ENCODE results near the gene GRIK3. TPM values are rescaled to one million over a fixed set of nuclear protein-coding genes. Genes with fewer than 3 reads are reported as not detected.

GRIK3 gene
- total RNA-seq, 1 experiment from 2014 or later, result not detected

DNA sequence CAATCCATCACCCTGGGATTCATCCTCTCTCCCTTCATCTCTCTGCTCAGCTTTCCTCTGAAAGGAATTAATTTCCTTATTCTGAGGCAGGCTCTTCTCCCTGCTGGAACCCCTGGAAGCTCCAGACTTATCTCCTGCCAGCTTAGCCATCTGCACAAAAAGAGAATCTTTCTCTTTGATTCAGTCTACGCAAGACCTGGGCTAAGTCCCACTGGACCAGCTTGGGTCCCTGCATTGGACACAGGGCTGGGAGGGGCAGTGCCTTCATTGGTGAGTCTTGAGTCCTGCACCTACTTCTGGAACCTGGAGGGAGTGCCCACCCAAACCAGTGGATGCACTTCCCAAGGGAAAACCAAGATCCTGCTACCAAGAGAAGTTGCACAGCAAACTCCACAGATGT is 279.9 kb downstream of the GRIK3 start:
- H3K27ac ChIP-seq (ENCODE audit: low read length), result no peak overlapping the region
- DNase-seq, result no peak
- no peaks in the 10 kb centered on the region for H3K9me2 ChIP-seq (replicated peaks; ENCODE audit: insufficient read depth, low read length)
- H3K4me2 ChIP-seq (ENCODE audit: low read depth, low read length, poor library complexity, severe bottlenecking), result no peak overlapping the region
- no peaks in the 10 kb centered on the region for H3K9me3 ChIP-seq (ENCODE audit: low read length)
- H3K27me3 ChIP-seq (ENCODE audit: low read length), result no peaks in the 10 kb centered on the region
- no peak overlapping the region for H2AFZ ChIP-seq (ENCODE audit: low read length)
- H3K36me3 ChIP-seq (ENCODE audit: insufficient read depth, low read length), result no peaks in the 10 kb centered on the region
- peaks cover 18% of the 10 kb centered on the region for H3K4me1 ChIP-seq (ENCODE audit: low read length)
- H3K9ac ChIP-seq (ENCODE audit: low read length), result no peak overlapping the region
- no peak overlapping the region for H3K4me3 ChIP-seq (ENCODE audit: low read length)
- no peaks in the 10 kb centered on the region for H4K20me1 ChIP-seq (ENCODE audit: insufficient read depth, low read depth, low read length)
- H3K79me2 ChIP-seq (ENCODE audit: low read length), result no peaks in the 10 kb centered on the region

DNA sequence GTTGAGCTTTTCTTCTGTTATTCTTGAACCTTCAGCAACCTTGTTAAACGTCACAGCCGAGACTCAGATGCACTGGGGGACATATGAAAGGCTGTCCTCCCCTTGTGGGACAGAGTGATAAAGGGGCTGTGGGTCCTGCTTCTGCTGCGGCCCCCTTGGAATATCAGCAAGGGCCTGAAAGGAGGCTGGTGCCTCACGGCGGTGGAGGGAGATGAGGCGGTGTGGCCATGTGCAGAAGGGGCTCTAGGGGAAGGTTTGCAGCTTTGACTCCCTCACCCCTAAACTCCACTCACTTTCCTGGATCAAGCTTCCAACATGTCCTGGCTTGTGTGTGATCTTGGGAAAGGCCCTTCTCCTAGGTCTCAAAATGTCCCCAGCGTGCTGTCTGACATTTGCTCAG is 280.9 kb downstream of the GRIK3 start:
- H4K20me1 ChIP-seq (ENCODE audit: insufficient read depth, low read depth, low read length), result no peaks in the 10 kb centered on the region
- no peaks in the 10 kb centered on the region for H3K79me2 ChIP-seq (ENCODE audit: low read length)
- H3K4me2 ChIP-seq (ENCODE audit: low read depth, low read length, poor library complexity, severe bottlenecking), result no peak overlapping the region
- no peak overlapping the region for H3K4me3 ChIP-seq (ENCODE audit: low read length)
- no peaks in the 10 kb centered on the region for H3K9me2 ChIP-seq (replicated peaks; ENCODE audit: insufficient read depth, low read length)
- H3K36me3 ChIP-seq (ENCODE audit: insufficient read depth, low read length), result no peaks in the 10 kb centered on the region
- H3K9ac ChIP-seq (ENCODE audit: low read length), result no peak overlapping the region
- no peak for DNase-seq
- H3K27ac ChIP-seq (ENCODE audit: low read length), result no peak overlapping the region
- H3K27me3 ChIP-seq (ENCODE audit: low read length), result no peaks in the 10 kb centered on the region
- no peak overlapping the region for H2AFZ ChIP-seq (ENCODE audit: low read length)
- H3K4me1 ChIP-seq (ENCODE audit: low read length), result peaks cover 18% of the 10 kb centered on the region
- H3K9me3 ChIP-seq (ENCODE audit: low read length), result no peaks in the 10 kb centered on the region

DNA sequence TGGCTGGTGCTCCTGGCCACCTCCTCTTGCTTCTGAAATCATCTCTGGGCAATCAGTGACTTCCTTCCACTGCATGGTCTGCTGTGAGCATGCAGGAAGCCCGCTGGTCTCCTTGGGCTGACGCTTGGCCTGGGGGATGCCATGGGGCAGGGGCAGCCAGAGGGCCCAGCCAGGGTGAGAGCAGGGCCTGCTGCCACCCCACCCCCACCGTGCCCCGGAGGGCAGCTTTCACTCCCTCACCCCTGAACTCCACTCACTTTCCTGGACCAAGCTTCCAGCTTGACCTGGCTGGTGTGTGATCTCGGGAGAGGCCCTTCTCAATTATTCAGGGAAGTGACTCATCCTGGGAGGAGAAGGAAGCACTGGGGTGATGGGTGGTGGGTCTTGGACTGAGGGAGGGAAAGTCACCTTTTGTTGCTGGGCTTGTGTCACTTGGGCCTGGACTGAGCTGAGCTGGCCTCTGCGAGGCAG is 281.4 kb downstream of the GRIK3 start:
- Histone ChIP-seq H3K9me3 (ENCODE audit: low read length) (no peaks in the 10 kb centered on the region), H3K36me3 (ENCODE audit: insufficient read depth, low read length) (no peaks in the 10 kb centered on the region), H3K9me2 (replicated peaks; ENCODE audit: insufficient read depth, low read length) (no peaks in the 10 kb centered on the region), H3K4me2 (ENCODE audit: low read depth, low read length, poor library complexity, severe bottlenecking) (no peak overlapping the region), H3K9ac (ENCODE audit: low read length) (no peak overlapping the region), H2AFZ (ENCODE audit: low read length) (no peak overlapping the region), H3K27ac (ENCODE audit: low read length) (no peak overlapping the region), H3K4me3 (ENCODE audit: low read length) (no peak overlapping the region), H3K79me2 (ENCODE audit: low read length) (no peaks in the 10 kb centered on the region), H4K20me1 (ENCODE audit: insufficient read depth, low read depth, low read length) (no peaks in the 10 kb centered on the region), H3K27me3 (ENCODE audit: low read length) (no peaks in the 10 kb centered on the region), H3K4me1 (ENCODE audit: low read length) (peaks cover 18% of the 10 kb centered on the region)
- DNase-seq, result no peak

DNA sequence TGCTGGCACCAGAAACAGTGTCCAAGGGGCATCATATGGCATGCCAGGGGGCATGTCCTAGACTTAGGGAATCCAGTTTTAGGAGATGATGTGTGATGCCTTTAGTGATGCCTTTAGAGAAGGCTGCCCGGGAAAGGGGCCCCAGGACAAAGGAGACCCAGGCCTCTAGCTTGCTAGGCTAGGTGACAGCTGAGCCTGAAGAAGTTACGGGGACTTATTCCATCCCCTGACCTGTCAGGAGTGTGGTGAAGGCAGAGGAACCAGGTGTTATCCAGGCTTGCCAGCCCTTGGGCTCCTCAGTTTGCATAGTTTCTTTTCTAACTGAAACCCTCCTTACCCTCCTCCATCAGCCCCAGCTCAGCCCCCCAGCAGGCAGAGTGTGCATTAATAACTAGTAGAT is 281.9 kb downstream of the GRIK3 start:
- H3K9me2 ChIP-seq (replicated peaks; ENCODE audit: insufficient read depth, low read length), result no peaks in the 10 kb centered on the region
- H3K4me2 ChIP-seq (ENCODE audit: low read depth, low read length, poor library complexity, severe bottlenecking), result no peak overlapping the region

DNA sequence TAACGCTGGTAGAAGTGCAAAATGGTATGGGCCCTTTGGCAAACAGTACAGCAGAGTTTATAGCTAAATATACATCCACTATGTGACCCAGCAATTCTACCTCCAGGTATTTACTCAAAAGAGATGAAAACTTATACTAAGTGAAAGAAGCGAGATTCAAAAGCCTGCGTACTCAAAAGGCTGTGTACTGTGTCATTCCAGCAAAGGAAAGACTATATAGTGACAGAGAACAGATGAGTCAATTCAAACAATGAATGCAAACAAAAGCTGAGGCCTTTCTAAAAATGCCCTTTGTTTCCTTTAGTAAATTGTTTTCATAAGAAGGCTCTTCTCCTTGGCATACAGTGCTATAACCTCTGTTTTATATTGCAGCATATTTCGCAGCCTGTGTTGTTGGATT is 282.8 kb downstream of the GRIK3 start:
- DNase-seq, result no peak
- no peak overlapping the region for H3K9ac ChIP-seq (ENCODE audit: low read length)

More for the DNA sequence above, 281.9 kb downstream of the GRIK3 start:
- Histone ChIP-seq H3K79me2 (ENCODE audit: low read length) (no peaks in the 10 kb centered on the region), H3K4me3 (ENCODE audit: low read length) (no peak overlapping the region), H3K4me1 (ENCODE audit: low read length) (peaks cover 18% of the 10 kb centered on the region), H3K9me3 (ENCODE audit: low read length) (no peaks in the 10 kb centered on the region), H4K20me1 (ENCODE audit: insufficient read depth, low read depth, low read length) (no peaks in the 10 kb centered on the region), H2AFZ (ENCODE audit: low read length) (no peak overlapping the region), H3K36me3 (ENCODE audit: insufficient read depth, low read length) (no peaks in the 10 kb centered on the region), H3K27me3 (ENCODE audit: low read length) (no peaks in the 10 kb centered on the region), H3K9ac (ENCODE audit: low read length) (no peak overlapping the region), H3K27ac (ENCODE audit: low read length) (no peak overlapping the region)
- DNase-seq, result no peak

DNA sequence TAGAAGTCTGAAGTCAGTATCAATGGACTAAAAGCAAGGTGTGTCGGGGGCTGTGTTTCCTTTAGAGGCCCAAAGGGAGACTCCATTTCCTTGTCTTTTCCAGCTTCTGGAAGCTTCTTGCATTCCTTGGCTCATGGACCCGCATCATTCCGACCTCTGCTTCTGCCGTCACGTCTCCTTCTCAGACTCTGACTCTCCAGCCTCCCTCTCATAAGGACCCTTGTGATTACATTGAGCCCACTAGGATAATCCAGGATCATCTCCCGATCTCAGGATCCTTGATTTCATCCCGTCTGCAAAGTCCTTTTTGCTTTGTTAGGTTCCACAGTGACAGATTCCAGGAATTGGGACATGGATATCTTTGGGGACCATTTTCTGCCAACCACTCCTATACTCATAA is 285.8 kb downstream of the GRIK3 start:
- Histone ChIP-seq H3K36me3 (ENCODE audit: insufficient read depth, low read length) (no peaks in the 10 kb centered on the region), H3K4me3 (ENCODE audit: low read length) (no peak overlapping the region), H3K27me3 (ENCODE audit: low read length) (no peaks in the 10 kb centered on the region), H3K9me2 (replicated peaks; ENCODE audit: insufficient read depth, low read length) (no peaks in the 10 kb centered on the region), H3K27ac (ENCODE audit: low read length) (no peak overlapping the region), H4K20me1 (ENCODE audit: insufficient read depth, low read depth, low read length) (no peaks in the 10 kb centered on the region), H3K4me2 (ENCODE audit: low read depth, low read length, poor library complexity, severe bottlenecking) (no peak overlapping the region), H3K9me3 (ENCODE audit: low read length) (no peaks in the 10 kb centered on the region), H3K79me2 (ENCODE audit: low read length) (no peaks in the 10 kb centered on the region), H2AFZ (ENCODE audit: low read length) (no peak overlapping the region), H3K4me1 (ENCODE audit: low read length) (peaks cover 19% of the 10 kb centered on the region), H3K9ac (ENCODE audit: low read length) (no peak overlapping the region)
- DNase-seq, result no peak

More for the DNA sequence above, 282.8 kb downstream of the GRIK3 start:
- Histone ChIP-seq H3K79me2 (ENCODE audit: low read length) (no peaks in the 10 kb centered on the region), H3K4me1 (ENCODE audit: low read length) (peaks cover 15% of the 10 kb centered on the region), H3K4me2 (ENCODE audit: low read depth, low read length, poor library complexity, severe bottlenecking) (no peak overlapping the region), H3K9me2 (replicated peaks; ENCODE audit: insufficient read depth, low read length) (no peaks in the 10 kb centered on the region), H3K27ac (ENCODE audit: low read length) (no peak overlapping the region), H3K27me3 (ENCODE audit: low read length) (no peaks in the 10 kb centered on the region), H3K36me3 (ENCODE audit: insufficient read depth, low read length) (no peaks in the 10 kb centered on the region), H3K4me3 (ENCODE audit: low read length) (no peak overlapping the region), H4K20me1 (ENCODE audit: insufficient read depth, low read depth, low read length) (no peaks in the 10 kb centered on the region), H3K9me3 (ENCODE audit: low read length) (no peaks in the 10 kb centered on the region), H2AFZ (ENCODE audit: low read length) (no peak overlapping the region)
